GM12864 (cell line): Measurements from ENCODE around the gene EEA1.
"Not testable (repeated sequence)": the region's sequence is repeated elsewhere in the genome, so short reads cannot be mapped to it uniquely, and the experiment has no call there.

Source experiments
- DNase-seq: peaks from one replicate; pipeline ENCODE4 v3.0.0-alpha.2; 2011; ENCODE audit warnings: low read depth
- H3K4me3 ChIP-seq: 2 replicates; pipeline ENCODE4 v1.5.1; 2011; ENCODE audit warnings: mild to moderate bottlenecking, low read depth, low read length, control low read depth
- TF ChIP-seq, protein P1 (sequence below): IDR thresholded peaks from 2 replicates; pipeline ENCODE4 v1.5.1; 2011; ENCODE audit warnings: low read depth, mild to moderate bottlenecking, moderate library complexity, low read length, control low read depth, inconsistent platforms; ENCODE audit errors: missing control alignments

The EEA1 gene

GRCh38 chr12:92796650-92797049, 132.4 kb downstream of the EEA1 start:
- no peak for DNase-seq
- TF ChIP-seq, protein P1, sequence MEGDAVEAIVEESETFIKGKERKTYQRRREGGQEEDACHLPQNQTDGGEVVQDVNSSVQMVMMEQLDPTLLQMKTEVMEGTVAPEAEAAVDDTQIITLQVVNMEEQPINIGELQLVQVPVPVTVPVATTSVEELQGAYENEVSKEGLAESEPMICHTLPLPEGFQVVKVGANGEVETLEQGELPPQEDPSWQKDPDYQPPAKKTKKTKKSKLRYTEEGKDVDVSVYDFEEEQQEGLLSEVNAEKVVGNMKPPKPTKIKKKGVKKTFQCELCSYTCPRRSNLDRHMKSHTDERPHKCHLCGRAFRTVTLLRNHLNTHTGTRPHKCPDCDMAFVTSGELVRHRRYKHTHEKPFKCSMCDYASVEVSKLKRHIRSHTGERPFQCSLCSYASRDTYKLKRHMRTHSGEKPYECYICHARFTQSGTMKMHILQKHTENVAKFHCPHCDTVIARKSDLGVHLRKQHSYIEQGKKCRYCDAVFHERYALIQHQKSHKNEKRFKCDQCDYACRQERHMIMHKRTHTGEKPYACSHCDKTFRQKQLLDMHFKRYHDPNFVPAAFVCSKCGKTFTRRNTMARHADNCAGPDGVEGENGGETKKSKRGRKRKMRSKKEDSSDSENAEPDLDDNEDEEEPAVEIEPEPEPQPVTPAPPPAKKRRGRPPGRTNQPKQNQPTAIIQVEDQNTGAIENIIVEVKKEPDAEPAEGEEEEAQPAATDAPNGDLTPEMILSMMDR, result no peak

DNA sequence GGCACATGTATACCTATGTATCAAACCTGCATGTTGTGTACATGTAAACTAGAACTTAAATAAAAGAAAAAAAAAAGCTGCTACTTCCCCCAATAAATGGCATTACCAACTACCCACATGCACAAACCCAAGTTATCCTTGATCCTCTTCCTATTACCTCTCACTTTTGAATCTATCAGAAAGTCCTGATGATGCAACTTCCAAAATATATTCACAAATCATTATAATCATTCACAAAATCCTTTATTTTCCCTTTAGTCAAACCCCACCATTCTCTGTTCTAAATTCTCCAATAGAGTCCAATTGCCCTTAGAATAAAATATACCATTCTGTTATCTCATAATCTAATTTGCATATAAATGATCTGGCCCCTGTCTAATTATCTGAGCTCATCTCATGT, 134.3 kb downstream of the EEA1 start:
- DNase-seq, result no peak
- TF ChIP-seq, protein P1, result no peak
- no peak overlapping the region for H3K4me3 ChIP-seq

More at GRCh38 chr12:92796650-92797049, 132.4 kb downstream of the EEA1 start:
- no peak overlapping the region for H3K4me3 ChIP-seq

GRCh38 chr12:92794356-92794755, 134.7 kb downstream of the EEA1 start:
- DNase-seq, H3K4me3 ChIP-seq: not testable (repeated sequence)

GRCh38 chr12:92786045-92786444, 143.1 kb downstream of the EEA1 start:
- TF ChIP-seq, protein P1, result no peak
- DNase-seq, result no peak
- H3K4me3 ChIP-seq, result no peak overlapping the region

- TF ChIP-seq, protein P1, result no peak
- no peak overlapping the region for H3K4me3 ChIP-seq
- DNase-seq, result no peak
Measured at GRCh38 chr12:92785563-92785950, 143.5 kb downstream of the EEA1 start.

GRCh38 chr12:92784797-92785562, 144.1 kb downstream of the EEA1 start:
- no peak overlapping the region for H3K4me3 ChIP-seq
- TF ChIP-seq, protein P1, result peak; percentile 52
- DNase-seq, result peak; percentile 62

GRCh38 chr12:92784356-92784755, 144.7 kb downstream of the EEA1 start:
- no peak for DNase-seq
- TF ChIP-seq, protein P1, result no peak
- no peak overlapping the region for H3K4me3 ChIP-seq
